ENCODE data around the gene ASPDH.
"Not testable (repeated sequence)": the region's sequence is repeated elsewhere in the genome, so short reads cannot be mapped to it uniquely, and the experiment has no call there.

Gene ASPDH

GRCh38 chr19:50534478-50534877 is 20.8 kb upstream of the ASPDH start:
- H3K4me3 Mint-ChIP-seq, result no peak overlapping the region
- peaks cover 5% of the 10 kb centered on the region for H3K9me3 Mint-ChIP-seq
- H3K4me1 Mint-ChIP-seq (ENCODE audit: low read depth), result peaks cover 4% of the 10 kb centered on the region
- no peaks in the 10 kb centered on the region for H3K36me3 Mint-ChIP-seq (ENCODE audit: low read depth)
- H3K27ac Mint-ChIP-seq, result no peak overlapping the region
- no peaks in the 10 kb centered on the region for H3K27me3 Mint-ChIP-seq (ENCODE audit: low read depth)

GRCh38 chr19:50532952-50533351 is 19.2 kb upstream of the ASPDH start:
- Mint-ChIP-seq H3K4me3 (no peak overlapping the region), H3K9me3 (peaks cover 5% of the 10 kb centered on the region), H3K27ac (no peak overlapping the region), H3K4me1 (ENCODE audit: low read depth) (peaks cover 4% of the 10 kb centered on the region), H3K27me3 (ENCODE audit: low read depth) (no peaks in the 10 kb centered on the region), H3K36me3 (ENCODE audit: low read depth) (no peaks in the 10 kb centered on the region)

- Mint-ChIP-seq H3K4me3 (no peak overlapping the region), H3K27me3 (ENCODE audit: low read depth) (no peaks in the 10 kb centered on the region), H3K4me1 (ENCODE audit: low read depth) (no peaks in the 10 kb centered on the region), H3K36me3 (ENCODE audit: low read depth) (no peaks in the 10 kb centered on the region), H3K27ac (no peak overlapping the region), H3K9me3 (peaks cover 5% of the 10 kb centered on the region)
Observed at GRCh38 chr19:50531171-50531612, 17.5 kb upstream of the ASPDH start.

GRCh38 chr19:50528052-50528451 is 14.3 kb upstream of the ASPDH start:
- H3K9me3 Mint-ChIP-seq; H3K4me1 Mint-ChIP-seq (ENCODE audit: low read depth); H3K4me3 Mint-ChIP-seq; H3K36me3 Mint-ChIP-seq (ENCODE audit: low read depth); H3K27ac Mint-ChIP-seq; H3K27me3 Mint-ChIP-seq (ENCODE audit: low read depth): not testable (repeated sequence)

- Mint-ChIP-seq H3K36me3 (ENCODE audit: low read depth) (no peaks in the 10 kb centered on the region), H3K27ac (no peak overlapping the region), H3K4me1 (ENCODE audit: low read depth) (no peaks in the 10 kb centered on the region), H3K9me3 (no peaks in the 10 kb centered on the region), H3K27me3 (ENCODE audit: low read depth) (no peaks in the 10 kb centered on the region), H3K4me3 (no peak overlapping the region)
Observed at GRCh38 chr19:50522881-50523280, 9.2 kb upstream of the ASPDH start.

GRCh38 chr19:50520822-50521465 is 7.2 kb upstream of the ASPDH start:
- Mint-ChIP-seq H3K27ac (no peak overlapping the region), H3K27me3 (ENCODE audit: low read depth) (no peaks in the 10 kb centered on the region), H3K4me1 (ENCODE audit: low read depth) (no peaks in the 10 kb centered on the region), H3K4me3 (no peak overlapping the region), H3K36me3 (ENCODE audit: low read depth) (no peaks in the 10 kb centered on the region), H3K9me3 (no peaks in the 10 kb centered on the region)

- H3K27ac Mint-ChIP-seq, result no peak overlapping the region
- no peaks in the 10 kb centered on the region for H3K27me3 Mint-ChIP-seq (ENCODE audit: low read depth)
- H3K4me3 Mint-ChIP-seq, result no peak overlapping the region
- H3K9me3 Mint-ChIP-seq, result no peaks in the 10 kb centered on the region
- H3K4me1 Mint-ChIP-seq (ENCODE audit: low read depth), result no peaks in the 10 kb centered on the region
- no peaks in the 10 kb centered on the region for H3K36me3 Mint-ChIP-seq (ENCODE audit: low read depth)
Observed at GRCh38 chr19:50519006-50519575, 5.4 kb upstream of the ASPDH start.

- Mint-ChIP-seq H3K9me3 (no peaks in the 10 kb centered on the region), H3K27me3 (ENCODE audit: low read depth) (no peaks in the 10 kb centered on the region), H3K4me1 (ENCODE audit: low read depth) (no peaks in the 10 kb centered on the region), H3K36me3 (ENCODE audit: low read depth) (no peaks in the 10 kb centered on the region), H3K4me3 (no peak overlapping the region), H3K27ac (no peak overlapping the region)
Observed at GRCh38 chr19:50518091-50519005, 4.6 kb upstream of the ASPDH start.

GRCh38 chr19:50517704-50518075 is 4.0 kb upstream of the ASPDH start:
- Mint-ChIP-seq H3K4me1 (ENCODE audit: low read depth) (no peaks in the 10 kb centered on the region), H3K9me3 (no peaks in the 10 kb centered on the region), H3K27me3 (ENCODE audit: low read depth) (no peaks in the 10 kb centered on the region), H3K4me3 (no peak overlapping the region), H3K27ac (no peak overlapping the region), H3K36me3 (ENCODE audit: low read depth) (no peaks in the 10 kb centered on the region)

GRCh38 chr19:50516964-50517703 is 3.4 kb upstream of the ASPDH start:
- Mint-ChIP-seq H3K4me3 (no peak overlapping the region), H3K27me3 (ENCODE audit: low read depth) (no peaks in the 10 kb centered on the region), H3K36me3 (ENCODE audit: low read depth) (no peaks in the 10 kb centered on the region), H3K9me3 (no peaks in the 10 kb centered on the region), H3K27ac (no peak overlapping the region), H3K4me1 (ENCODE audit: low read depth) (no peaks in the 10 kb centered on the region)

- no peaks in the 10 kb centered on the region for H3K27me3 Mint-ChIP-seq (ENCODE audit: low read depth)
- H3K36me3 Mint-ChIP-seq (ENCODE audit: low read depth), result no peaks in the 10 kb centered on the region
- no peak overlapping the region for H3K4me3 Mint-ChIP-seq
- no peak overlapping the region for H3K27ac Mint-ChIP-seq
- H3K4me1 Mint-ChIP-seq (ENCODE audit: low read depth), result peaks cover 2% of the 10 kb centered on the region
- H3K9me3 Mint-ChIP-seq, result no peaks in the 10 kb centered on the region
Observed at GRCh38 chr19:50516456-50516855, 2.7 kb upstream of the ASPDH start.

GRCh38 chr19:50515168-50515561 is 1.5 kb upstream of the ASPDH start:
- Mint-ChIP-seq H3K9me3 (no peaks in the 10 kb centered on the region), H3K4me3 (no peak overlapping the region), H3K27me3 (ENCODE audit: low read depth) (no peaks in the 10 kb centered on the region), H3K27ac (no peak overlapping the region), H3K36me3 (ENCODE audit: low read depth) (peaks cover 3% of the 10 kb centered on the region), H3K4me1 (ENCODE audit: low read depth) (peaks cover 9% of the 10 kb centered on the region)

- Mint-ChIP-seq H3K4me3 (no peak overlapping the region), H3K4me1 (ENCODE audit: low read depth) (peaks cover 9% of the 10 kb centered on the region), H3K9me3 (no peaks in the 10 kb centered on the region), H3K27me3 (ENCODE audit: low read depth) (no peaks in the 10 kb centered on the region), H3K27ac (no peak overlapping the region), H3K36me3 (ENCODE audit: low read depth) (peaks cover 3% of the 10 kb centered on the region)
Observed at GRCh38 chr19:50514346-50515167, 844 bp upstream of the ASPDH start.
